Cardiac fibroblast (primary cell): ENCODE measurements around the gene MYH9.

ENCODE experiments used
- DNase-seq, 2 donors: peaks; one replicate each; pipeline versions ENCODE4 v3.0.0 to v3.0.0-alpha.2; 2010; ENCODE audit warnings: low read depth in 2 of 2
- H3K4me3 ChIP-seq, 2 donors: replicated peaks in 1 of 2; 1 replicate in 1 of 2; 2 replicates in 1 of 2; pipeline ENCODE4 v1.5.1; 2011; ENCODE audit warnings: low read depth in 2 of 2, low read length in 2 of 2, mild to moderate bottlenecking in 2 of 2, moderate library complexity in 1 of 2
- CTCF ChIP-seq: IDR thresholded peaks from one replicate; pipeline ENCODE4 v1.5.1; 2011; ENCODE audit warnings: low read depth, mild to moderate bottlenecking, low read length, inconsistent platforms

The MYH9 gene

GRCh38 chr22:36289406-36289870 is 98.3 kb downstream of the MYH9 start:
- TF ChIP-seq CTCF = no peak
- DNase-seq = no peak
- no peak overlapping the region for H3K4me3 ChIP-seq

GRCh38 chr22:36288571-36289405 is 99.0 kb downstream of the MYH9 start:
- H3K4me3 ChIP-seq = no peak overlapping the region
- no peak for TF ChIP-seq CTCF
- no peak for DNase-seq

GRCh38 chr22:36287881-36288515 is 99.8 kb downstream of the MYH9 start:
- peak in 1 of 2 donors; percentile 37 for DNase-seq
- no peak overlapping the region for H3K4me3 ChIP-seq
- no peak for TF ChIP-seq CTCF

- peak; percentile 76 to 83 for DNase-seq
- peak; percentile 94 for TF ChIP-seq CTCF
- no peak overlapping the region for H3K4me3 ChIP-seq
Measured at GRCh38 chr22:36286096-36286957, 101.4 kb downstream of the MYH9 start.

- no peak for TF ChIP-seq CTCF
- no peak overlapping the region for H3K4me3 ChIP-seq
- no peak for DNase-seq
Measured at GRCh38 chr22:36285545-36285944, 102.2 kb downstream of the MYH9 start.

GRCh38 chr22:36285017-36285416 is 102.8 kb downstream of the MYH9 start:
- TF ChIP-seq CTCF = no peak
- no peak for DNase-seq
- H3K4me3 ChIP-seq = no peak overlapping the region
